T-cell (primary cell): Measurements from ENCODE around the gene LGALS7B. TPM values are rescaled to one million over a fixed set of nuclear protein-coding genes. Genes with fewer than 3 reads are reported as not detected.
"Not testable (repeated sequence)": the region's sequence is repeated elsewhere in the genome, so short reads cannot be mapped to it uniquely, and the experiment has no call there.

Source experiments
- ATAC-seq, 4 experiments: fragments of 200-7000 bp in 3 of 4; fragments of 150-1000 bp in 1 of 4; cut with Tn5 transposase; replicated peaks in 1 of 4; 1 replicate in 3 of 4; 2 replicates in 1 of 4; pipeline ENCODE4 v1.10.0; 2021; ENCODE audit warnings: moderate library complexity in 3 of 4, mild to moderate bottlenecking in 2 of 4, moderate number of reproducible peaks in 1 of 4
- CTCF ChIA-PET, 2 donors: fragments of 300-600 bp; sonication (Branson Sonifier 250); formaldehyde crosslinking; loops; one replicate each; lab custom pipeline; 2022; ENCODE audit warnings: antibody characterized with exemption in 2 of 2; lab: Charles Lee
- POLR2A ChIA-PET, 2 donors: fragments of 300-600 bp; sonication (Branson Sonifier 250); formaldehyde crosslinking; loops; one replicate each; lab custom pipeline; 2022; ENCODE audit warnings: antibody characterized with exemption in 2 of 2; lab: Charles Lee
- DNase-seq, 35 experiments: peaks; one replicate each; pipeline versions ENCODE4 v3.0.0 to v3.0.0-alpha.2; 2013 to 2023
- H3K27ac ChIP-seq: one replicate; pipeline ENCODE4 v1.5.1; 2013; ENCODE audit warnings: low read length
- H3K27me3 ChIP-seq, 2 experiments: replicated peaks in 1 of 2; 1 replicate in 1 of 2; 2 replicates in 1 of 2; pipeline versions ENCODE4 v1.6.1 to v1.7.0; 2013; ENCODE audit warnings: low read length in 1 of 2, mixed read lengths in 1 of 2; ENCODE audit not compliant: control insufficient read depth in 2 of 2, insufficient read depth in 2 of 2; ENCODE audit errors: extremely low read depth in 1 of 2
- H3K36me3 ChIP-seq, 2 donors: 1 replicate in 1 of 2; 2 replicates in 1 of 2; pipeline versions ENCODE4 v1.6.1 to v1.7.0; 2013; ENCODE audit warnings: low read length in 1 of 2; ENCODE audit not compliant: control insufficient read depth in 2 of 2, insufficient read depth in 1 of 2; ENCODE audit errors: extremely low read depth in 1 of 2
- H3K4me1 ChIP-seq, 2 experiments: 1 replicate in 1 of 2; 2 replicates in 1 of 2; pipeline versions ENCODE4 v1.6.1 to v1.7.0; 2013; ENCODE audit warnings: low read length in 2 of 2, mixed read lengths in 1 of 2; ENCODE audit not compliant: insufficient read depth in 2 of 2, control insufficient read depth in 1 of 2; ENCODE audit errors: extremely low read depth in 1 of 2
- H3K4me3 ChIP-seq, 2 donors: 1 replicate in 1 of 2; 2 replicates in 1 of 2; pipeline versions ENCODE4 v1.5.1 to v1.7.0; 2013; ENCODE audit warnings: mild to moderate bottlenecking in 2 of 2, low read length in 1 of 2, moderate library complexity in 1 of 2; ENCODE audit not compliant: control insufficient read depth in 1 of 2; ENCODE audit errors: extremely low read depth in 1 of 2
- H3K9me3 ChIP-seq: 2 replicates; pipeline ENCODE4 v1.7.0; 2013
- H3K27ac Mint-ChIP-seq, 2 donors: one replicate each; pipeline ENCODE4 v1.8.0; 2020 to 2021; ENCODE audit warnings: mild to moderate bottlenecking in 2 of 2, mixed read lengths in 2 of 2
- H3K27me3 Mint-ChIP-seq, 2 donors: one replicate each; pipeline ENCODE4 v1.8.0; 2021 to 2022; ENCODE audit warnings: mixed read lengths in 2 of 2
- H3K36me3 Mint-ChIP-seq: one replicate; pipeline ENCODE4 v1.8.0; 2021; ENCODE audit warnings: mixed read lengths
- H3K4me1 Mint-ChIP-seq, 3 donors: one replicate each; pipeline ENCODE4 v1.8.0; 2020 to 2022; ENCODE audit warnings: mixed read lengths in 3 of 3, mild to moderate bottlenecking in 1 of 3
- H3K4me3 Mint-ChIP-seq, 3 donors: one replicate each; pipeline ENCODE4 v1.8.0; 2020 to 2022; ENCODE audit warnings: mild to moderate bottlenecking in 3 of 3, mixed read lengths in 3 of 3, moderate library complexity in 3 of 3
- H3K9me3 Mint-ChIP-seq, 3 donors: one replicate each; pipeline ENCODE4 v1.8.0; 2020 to 2022; ENCODE audit warnings: mixed read lengths in 3 of 3
- WGBS: methylation state at CpG from one replicate; pipeline ENCODE4 v1.1.5; 2013; ENCODE audit warnings: missing lambda C conversion rate; ENCODE audit not compliant: insufficient coverage; 5-methylcytosine and 5-hydroxymethylcytosine counted together
- total RNA-seq, 35 experiments: library from RNA in 6 of 35; stranded (reverse) in 6 of 35; fragments of 120-200 nt in 1 of 35; gene quantifications; one replicate each; pipeline versions ENCODE4 v1.2.1 to v1.2.4 and lab custom pipeline; 2013 to 2026

LGALS7B gene
- total RNA-seq, 5 donors from 2014 or later (not counting 1 experiment from before 2014, with no cell fraction given): not detected

DNA sequence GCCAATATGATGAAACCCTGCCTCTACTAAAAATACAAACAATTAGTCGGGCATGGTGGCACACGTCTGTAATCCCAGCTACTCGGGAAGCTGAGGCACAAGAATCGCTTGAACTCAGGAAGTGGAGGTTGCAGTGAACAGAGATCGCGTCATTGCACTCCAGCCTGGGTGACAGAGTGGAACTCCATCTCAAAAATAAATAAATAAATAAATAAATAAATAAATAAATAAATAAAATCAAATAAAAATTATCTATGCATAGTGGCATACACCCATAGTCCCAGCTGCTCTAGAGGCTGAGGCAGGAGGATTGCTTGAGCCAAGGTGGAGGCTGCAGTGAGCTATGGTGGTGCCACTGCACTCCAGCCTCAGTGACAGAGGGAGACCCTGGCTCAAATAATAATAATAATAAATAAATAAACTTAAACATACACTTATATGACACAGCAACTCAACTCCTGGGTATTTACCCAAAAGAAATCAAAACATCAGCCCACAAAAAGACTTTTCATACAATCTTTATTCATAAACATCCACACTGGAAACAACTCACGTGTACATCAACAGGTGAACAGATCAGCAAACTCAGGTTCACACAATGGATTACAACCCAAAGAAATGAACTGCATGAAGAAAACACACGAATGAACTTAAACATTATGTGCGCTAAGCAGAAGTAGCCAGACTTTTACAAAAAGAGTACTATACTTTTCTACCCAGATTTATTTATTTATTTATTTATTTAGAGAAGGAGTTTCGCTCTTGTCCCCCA, 22.5 kb upstream of the LGALS7B start:
- Mint-ChIP-seq H3K9me3 (no peaks in the 10 kb centered on the region), H3K4me1 (peaks cover 6 to 7% (median 6%) of the 10 kb centered on the region in 3 donors), H3K36me3 (no peaks in the 10 kb centered on the region), H3K27me3 (no peaks in the 10 kb centered on the region), H3K27ac (no peak overlapping the region), H3K4me3 (no peak overlapping the region)
- Histone ChIP-seq H3K36me3 (no peaks in the 10 kb centered on the region), H3K4me3 (no peak overlapping the region), H3K27ac (no peak overlapping the region), H3K27me3 (no peaks in the 10 kb centered on the region), H3K4me1 (peaks cover 0 to 12% of the 10 kb centered on the region in 2 experiments), H3K9me3 (no peaks in the 10 kb centered on the region)
- DNase-seq: no peak
- no peak for ATAC-seq
- POLR2A ChIA-PET: no interaction called here
- CTCF ChIA-PET: no interaction called here
- WGBS: 56% methylated on average over 1 of the region's 10 CpGs

DNA sequence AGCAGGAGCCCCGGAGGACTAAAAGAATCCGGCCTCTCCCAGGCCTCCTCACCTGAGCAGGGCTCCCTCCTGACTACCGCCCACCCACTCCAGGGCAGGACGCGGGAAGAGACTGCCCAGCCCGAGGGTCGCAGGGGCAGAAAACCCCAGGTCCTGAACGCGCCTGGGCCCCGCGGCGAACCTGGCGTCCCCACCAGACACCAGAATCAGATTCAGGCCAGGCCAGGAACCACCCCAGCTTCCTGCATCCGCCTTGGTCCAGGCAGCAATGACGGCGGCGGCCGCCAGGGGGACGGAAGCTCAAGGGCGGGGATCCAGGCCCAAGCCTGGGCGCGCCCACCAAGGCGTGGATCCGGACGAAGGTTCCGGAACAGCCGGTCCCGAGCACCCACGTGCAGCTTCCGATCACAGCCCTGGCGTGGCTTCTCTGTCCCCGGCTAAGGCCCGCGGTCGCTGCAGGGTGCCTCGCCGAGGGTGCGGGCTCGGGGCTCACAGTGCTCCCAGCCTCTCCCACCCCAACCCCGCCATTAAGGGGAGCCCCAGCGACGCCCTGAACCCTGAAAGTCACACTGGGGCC, 19.3 kb upstream of the LGALS7B start:
- Histone ChIP-seq H3K27ac (peak overlapping the region; percentile 87), H3K4me3 (peak overlapping the region in 1 of 2 donors; percentile 54)
- POLR2A ChIA-PET: interaction anchor here (0.6 to 0.7 kb wide), 2 partner anchors 18 to 122 kb away, joined by 3 to 9 read pairs; partner anchors contain the start of gene ACTN4 (in 1 of the 2)

DNA sequence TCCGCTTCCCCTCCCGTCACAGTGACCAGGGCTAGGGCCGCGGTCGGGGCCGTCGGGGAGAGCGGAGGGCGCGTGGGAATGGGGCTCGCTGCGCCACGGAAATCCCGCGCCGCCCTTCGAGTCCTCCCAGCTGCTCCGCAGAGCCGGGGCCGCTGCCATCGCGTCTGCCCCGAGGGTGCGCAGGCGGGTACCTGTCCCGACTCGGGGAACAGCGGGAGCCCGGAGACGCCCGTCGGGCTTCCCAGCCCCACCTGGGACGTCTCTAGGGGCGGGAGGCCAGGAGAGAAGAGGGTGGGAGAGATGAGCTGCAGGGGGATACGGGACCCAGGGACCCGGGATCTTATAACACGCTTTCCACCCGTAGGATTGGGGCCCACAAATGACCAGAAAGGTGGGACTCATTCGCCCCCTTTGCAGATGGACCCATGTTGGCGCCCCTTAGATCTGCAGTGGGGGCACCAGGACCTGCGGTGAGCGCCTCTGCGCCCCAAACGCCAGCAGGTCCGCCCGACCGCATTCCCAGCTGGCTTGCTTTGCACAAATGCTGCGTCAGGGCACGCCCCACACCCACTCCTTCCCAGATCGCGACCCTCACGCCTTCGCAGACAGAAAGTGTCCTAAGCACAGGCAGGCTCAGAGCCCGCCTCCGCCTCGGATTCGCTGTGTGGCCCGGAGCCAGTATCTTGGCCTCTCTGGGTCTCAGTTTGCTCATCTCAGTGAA, 18.6 kb upstream of the LGALS7B start:
- DNase-seq (peak in 1 of 35 experiments; percentile 23), ATAC-seq (peak; percentile 28 to 34 (median 33))
- H3K9me3 Mint-ChIP-seq, H3K27ac Mint-ChIP-seq, H3K36me3 ChIP-seq, H3K9me3 ChIP-seq, H3K4me1 Mint-ChIP-seq, H3K36me3 Mint-ChIP-seq, POLR2A ChIA-PET, H3K27me3 ChIP-seq, H3K27me3 Mint-ChIP-seq: not testable (repeated sequence)
- H3K4me1 ChIP-seq: peaks cover 0 to 12% of the 10 kb centered on the region in 2 experiments
- WGBS: 8% methylated on average over 9 of the region's 58 CpGs
- H3K27ac ChIP-seq: peak overlapping the region; percentile 87
- peak overlapping the region in 2 of 3 donors; percentile 58 to 60 for H3K4me3 Mint-ChIP-seq
- peak overlapping the region in 1 of 2 donors; percentile 54 for H3K4me3 ChIP-seq
- CTCF ChIA-PET: interaction anchor here (0.9 to 1.5 kb wide), 6 partner anchors 61 to 665 kb away, joined by 3 to 7 read pairs (median 3); partner anchors contain the start of genes ECH1 (in 1 of the 2), MRPS12 (in 1 of the 2), RPS16 (in 1 of the 2) and SARS2 (in 1 of the 2)

More for the DNA sequence above, 19.3 kb upstream of the LGALS7B start:
- H3K4me3 Mint-ChIP-seq: peak overlapping the region; percentile 58 to 60 (median 58)
- peak; percentile 72 to 97 (median 86) for DNase-seq
- no peaks in the 10 kb centered on the region for H3K27me3 Mint-ChIP-seq
- WGBS: 10% methylated on average over 30 of the region's 42 CpGs
- peak; percentile 83 to 91 (median 84) for ATAC-seq
- CTCF ChIA-PET: interaction anchor here (0.7 to 1.5 kb wide), 9 partner anchors 62 to 666 kb away, joined by 3 to 7 read pairs (median 3); partner anchors contain the start of genes ECH1 (in 1 of the 2), MRPS12 (in 1 of the 2), RINL (in 1 of the 2) and RPS16 (in 1 of the 2)
- H3K27ac Mint-ChIP-seq: peak overlapping the region; percentile 68 to 84
- H3K9me3 Mint-ChIP-seq: no peaks in the 10 kb centered on the region
- H3K27me3 ChIP-seq: no peaks in the 10 kb centered on the region
- no peaks in the 10 kb centered on the region for H3K36me3 Mint-ChIP-seq
- H3K9me3 ChIP-seq: no peaks in the 10 kb centered on the region
- H3K4me1 ChIP-seq: peaks cover 0 to 12% of the 10 kb centered on the region in 2 experiments
- peaks cover 6 to 7% (median 6%) of the 10 kb centered on the region in 3 donors for H3K4me1 Mint-ChIP-seq
- no peaks in the 10 kb centered on the region for H3K36me3 ChIP-seq

DNA sequence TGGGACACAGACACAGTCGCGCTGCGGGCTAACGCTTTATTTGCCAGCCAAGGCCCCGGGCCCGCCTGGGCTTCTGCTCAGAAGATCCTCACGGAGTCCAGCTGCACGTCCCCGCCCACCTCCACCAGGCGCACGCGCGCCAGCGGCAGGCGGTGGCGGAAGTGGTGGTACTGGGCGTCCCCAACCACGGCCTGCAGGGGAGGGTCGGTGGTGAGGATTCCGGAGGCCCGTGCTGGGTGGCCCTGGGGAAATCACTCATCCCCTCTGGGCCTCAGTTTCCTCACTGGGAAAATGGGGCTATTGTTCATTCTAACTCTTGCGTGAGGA, 18.1 kb upstream of the LGALS7B start:
- no CpG with 5 or more reads among the region's 22 CpGs for WGBS
- H3K27me3 ChIP-seq, H3K9me3 Mint-ChIP-seq, DNase-seq, H3K27me3 Mint-ChIP-seq, H3K27ac ChIP-seq, H3K4me3 ChIP-seq, H3K9me3 ChIP-seq, H3K4me1 Mint-ChIP-seq, H3K27ac Mint-ChIP-seq, H3K36me3 ChIP-seq, POLR2A ChIA-PET, CTCF ChIA-PET, H3K36me3 Mint-ChIP-seq, H3K4me3 Mint-ChIP-seq: not testable (repeated sequence)
- ATAC-seq: peak; percentile 72 to 80 (median 78)
- peaks cover 0 to 12% of the 10 kb centered on the region in 2 experiments for H3K4me1 ChIP-seq

DNA sequence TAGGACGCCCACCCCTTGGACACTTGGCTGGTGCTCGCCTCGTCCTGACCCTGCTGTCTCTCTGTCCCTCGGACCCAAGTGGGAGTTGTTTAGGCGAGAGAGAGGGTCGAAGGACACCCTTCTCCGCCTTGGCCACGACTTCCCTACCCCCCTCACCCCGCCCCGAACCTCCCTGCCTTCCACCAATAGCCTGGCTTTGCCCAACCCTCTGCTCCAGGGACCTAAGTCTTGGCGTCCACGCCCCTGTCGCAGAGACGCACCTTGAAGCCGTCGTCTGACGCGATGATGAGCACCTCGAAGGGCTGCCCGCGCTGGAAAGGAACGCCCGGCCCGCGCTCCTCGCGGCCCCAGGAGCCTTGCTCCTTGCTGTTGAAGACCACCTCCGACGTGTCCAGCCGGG, 17.4 kb upstream of the LGALS7B start:
- H3K4me1 Mint-ChIP-seq, H3K27ac Mint-ChIP-seq, H3K27me3 Mint-ChIP-seq, H3K36me3 Mint-ChIP-seq, ATAC-seq, DNase-seq, H3K27me3 ChIP-seq, POLR2A ChIA-PET, H3K36me3 ChIP-seq, CTCF ChIA-PET, H3K9me3 ChIP-seq, H3K27ac ChIP-seq, H3K9me3 Mint-ChIP-seq, H3K4me3 ChIP-seq, H3K4me3 Mint-ChIP-seq: not testable (repeated sequence)
- WGBS: no CpG with 5 or more reads among the region's 30 CpGs
- peaks cover 0 to 12% of the 10 kb centered on the region in 2 experiments for H3K4me1 ChIP-seq

DNA sequence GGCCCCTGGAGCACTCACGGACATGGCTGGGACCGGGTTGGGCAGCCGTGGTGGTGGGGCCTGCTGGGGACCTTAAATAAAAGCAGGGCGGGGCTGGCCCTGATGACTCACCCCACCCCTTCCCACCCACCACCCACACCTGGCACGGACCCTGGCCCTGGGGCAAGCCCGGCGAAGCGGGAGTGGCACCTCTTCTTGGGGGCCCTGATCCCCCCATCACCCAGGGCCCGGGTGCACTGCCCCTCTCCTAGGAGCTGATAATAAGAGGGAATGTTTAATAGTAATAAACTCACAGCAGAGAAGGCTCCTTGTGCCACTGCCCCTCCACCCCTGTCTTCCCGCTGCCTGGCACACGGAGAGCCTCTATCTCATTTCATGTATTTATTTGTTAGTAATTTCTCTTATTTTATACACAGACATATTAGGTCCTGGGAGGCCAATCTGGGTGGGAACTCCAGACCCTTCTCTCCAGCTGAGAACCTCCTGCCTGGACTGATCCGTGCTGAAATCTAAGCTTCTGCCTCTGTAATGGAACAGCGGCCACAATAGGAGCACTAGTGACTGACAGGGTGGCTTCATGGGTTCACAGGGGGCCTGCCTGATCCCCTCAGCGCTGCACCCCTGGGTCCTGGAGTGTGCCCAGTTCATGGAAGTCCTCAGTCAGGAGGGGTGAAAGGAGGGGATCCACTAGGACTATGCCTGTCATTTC, 15.4 kb upstream of the LGALS7B start, which contains the start of gene LGALS7:
TSS of gene LGALS7 (minus strand) at position 49 of the 709 bp plus-strand sequence. CDS start at position 24, 25 bp downstream.
- ChIA-PET POLR2A (no interaction called here), CTCF (no interaction called here)
- Histone ChIP-seq H3K4me3 (no peak within 1 kb of the TSS), H3K27me3 (peaks cover 0 to 4% of the 10 kb centered on the region in 2 experiments), H3K27ac (no peak within 1 kb of the TSS), H3K9me3 (no peaks in the 10 kb centered on the region), H3K4me1 (peaks cover 0 to 12% of the 10 kb centered on the region in 2 experiments), H3K36me3 (no peaks in the 10 kb centered on the region)
- DNase-seq (no peak), ATAC-seq (no peak)
- Mint-ChIP-seq H3K36me3 (no peaks in the 10 kb centered on the region), H3K9me3 (no peaks in the 10 kb centered on the region), H3K27ac (peak within 1 kb of the TSS in 1 of 2 donors; percentile 23), H3K4me1 (peaks cover 6 to 7% (median 6%) of the 10 kb centered on the region in 3 donors), H3K4me3 (no peak within 1 kb of the TSS), H3K27me3 (no peaks in the 10 kb centered on the region)
- WGBS: 100% methylated on average over 1 of the region's 14 CpGs
